Spleen (tissue), 11 donors: ENCODE measurements around the gene IQSEC3. TPM values are rescaled to one million over a fixed set of nuclear protein-coding genes. Genes with fewer than 3 reads are reported as not detected.
A peak's percentile ranks its signal among the peaks of the same experiment; 100 is the strongest.

Experiments
- DNase-seq: peaks from one replicate; pipeline ENCODE4 v3.0.0-alpha.2; 2020
- H3K27ac ChIP-seq, 8 donors: fragments of 200-600 bp; sonication (generic) in 7 of 8; 1 replicate in 4 of 8; 2 replicates in 4 of 8; pipeline versions ENCODE4 v1.5.0 to v1.8.0; 2016 to 2021; ENCODE audit warnings: inconsistent platforms in 4 of 8, mild to moderate bottlenecking in 4 of 8, moderate library complexity in 1 of 8
- H3K27me3 ChIP-seq, 7 donors: fragments of 200-600 bp; sonication (generic) in 6 of 7; replicated peaks in 1 of 7; 1 replicate in 4 of 7; 2 replicates in 3 of 7; pipeline versions ENCODE4 v1.5.0 to v1.8.0; 2016 to 2021; ENCODE audit warnings: inconsistent platforms in 3 of 7, mild to moderate bottlenecking in 1 of 7
- H3K36me3 ChIP-seq, 6 donors: fragments of 200-600 bp; sonication (generic) in 5 of 6; 1 replicate in 4 of 6; 2 replicates in 2 of 6; pipeline versions ENCODE4 v1.5.0 to v1.8.0; 2016 to 2021; ENCODE audit warnings: inconsistent platforms in 2 of 6
- H3K4me1 ChIP-seq, 6 donors: fragments of 200-600 bp; sonication (generic) in 5 of 6; 1 replicate in 3 of 6; 2 replicates in 3 of 6; pipeline versions ENCODE4 v1.5.0 to v1.8.0; 2016 to 2021; ENCODE audit warnings: inconsistent platforms in 3 of 6
- H3K4me3 ChIP-seq, 8 donors: fragments of 200-600 bp; sonication (generic) in 7 of 8; 1 replicate in 4 of 8; 2 replicates in 4 of 8; pipeline versions ENCODE4 v1.5.0 to v1.8.0; 2016 to 2021; ENCODE audit warnings: inconsistent platforms in 4 of 8, mild to moderate bottlenecking in 4 of 8, moderate library complexity in 2 of 8
- H3K9me3 ChIP-seq, 8 donors: fragments of 200-600 bp; sonication (generic) in 7 of 8; 1 replicate in 4 of 8; 2 replicates in 4 of 8; pipeline versions ENCODE4 v1.5.0 to v1.8.0; 2016 to 2021; ENCODE audit warnings: inconsistent platforms in 4 of 8
- POLR2A ChIP-seq, 3 donors: fragments of 450-650 bp; IDR thresholded peaks; one replicate each; pipeline ENCODE4 v1.5.1; 2017; ENCODE audit warnings: antibody characterized with exemption in 3 of 3, mild to moderate bottlenecking in 1 of 3
- POLR2AphosphoS5 ChIP-seq, 3 donors: sonication (generic); formaldehyde crosslinking; IDR thresholded peaks; one replicate each; pipeline ENCODE4 v1.5.1; 2017; ENCODE audit warnings: antibody characterized with exemption in 3 of 3
- WGBS, 5 donors: extraction: QIAGEN DNeasy Blood & Tissue Kit in 3 of 5; methylation state at CpG; one replicate each; pipeline versions ENCODE4 v1.1.5 to v1.1.7; 2013 to 2018; 5-methylcytosine and 5-hydroxymethylcytosine counted together
- intact Hi-C: fragments of 100-400 bp; cut with DNase I; formaldehyde crosslinking; loops from one replicate; pipeline ENCODE4 v1.15.0; 2023; ENCODE audit warnings: low total_unique reads
- polyA plus RNA-seq, 3 donors: library from polyadenylated mRNA; stranded (reverse); fragments of 200-250 nt; gene quantifications; one replicate each; pipeline ENCODE4 v1.2.1, GENCODE V29; 2013
- total RNA-seq, 7 donors: library from RNA; depleted of rRNA in 3 of 7; stranded (reverse); fragments of >200 nt in 3 of 7; fragmentation: NEBNext Ultra II Directional in 4 of 7; extraction: Animal tissue kit (Norgen Biotek cat#: 25700) in 4 of 7; gene quantifications; one replicate each; pipeline versions ENCODE4 v1.1.0 to v1.2.1, GENCODE V29; 2016 to 2021
- TF ChIP-seq, protein P1 (sequence below), 11 experiments: fragments of 200-600 bp in 7 of 11; fragments of 450-650 bp in 4 of 11; sonication (generic) in 4 of 11; IDR thresholded peaks in 8 of 11; conservative IDR thresholded peaks in 3 of 11; 1 replicate in 7 of 11; 2 replicates in 4 of 11; pipeline versions ENCODE4 v1.4.0 to v1.8.0; 2016 to 2021; ENCODE audit warnings: antibody characterized with exemption in 11 of 11, inconsistent platforms in 4 of 11, mild to moderate bottlenecking in 1 of 11
- donor health status: healthy with polysubstance abuse.
- donor health status: DM: no; HTN: no; CAD: no; lungs with moderate emphysema.
- donor health status: DM: no; HTN: no; CAD: no.
- donor health status: Bipolar disorder and iron deficiency.
- donor health status: healthy.
- donor health status: DM: no; HTN: no; CAD: no.
- donor health status: DM: yes; HTN: yes; CAD: no.

The IQSEC3 gene
- total and polyA plus RNA-seq, 10 donors = 0.20 to 1.6 (median 0.52) TPM; not detected in 1

DNA sequence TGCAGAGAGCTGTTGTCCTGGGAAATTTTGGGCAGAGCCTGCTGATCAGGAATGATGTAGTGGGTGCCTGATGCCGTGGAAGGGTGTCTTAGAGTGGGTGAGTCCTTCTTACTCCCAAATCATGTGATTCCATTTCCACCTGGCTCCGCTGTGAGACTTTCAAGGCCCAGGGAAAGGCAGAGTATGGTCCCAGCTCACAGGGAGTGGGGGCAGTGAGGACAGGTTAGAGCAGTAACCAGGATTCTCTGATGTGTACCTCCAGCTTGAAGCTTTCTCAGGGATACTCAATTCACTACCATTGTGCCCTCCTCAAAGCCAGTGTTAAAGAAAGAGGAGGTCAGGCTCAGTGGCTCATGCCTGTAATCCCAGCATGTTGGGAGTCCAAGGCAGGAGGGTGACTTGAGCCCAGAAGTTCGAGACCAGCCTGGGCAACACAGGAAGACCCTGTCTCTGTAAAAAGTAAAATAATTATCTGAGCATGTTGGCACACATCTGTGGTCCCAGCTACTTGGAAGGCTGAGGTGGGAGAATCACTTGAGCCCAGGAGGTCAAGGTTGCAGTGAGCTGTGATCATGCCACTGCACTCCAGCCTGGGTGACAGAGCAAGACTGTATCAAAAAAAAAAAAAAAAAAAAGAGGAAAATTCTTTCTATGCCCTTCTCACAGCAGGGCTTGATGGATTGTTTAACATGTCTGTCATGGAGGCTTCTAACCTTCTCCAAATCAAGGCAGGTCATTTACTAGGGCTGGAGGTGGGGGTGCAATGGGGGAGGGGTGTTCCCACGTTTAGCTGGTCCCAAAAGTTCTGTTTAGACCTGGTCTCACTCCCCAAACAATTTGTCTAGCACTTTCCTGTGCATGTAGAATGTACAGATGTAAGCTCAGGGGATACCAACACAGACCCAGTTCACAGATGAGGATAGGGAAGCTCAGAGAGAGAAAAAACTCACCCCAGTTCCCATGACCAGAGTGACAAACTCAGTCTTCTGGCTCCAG is 12.5 kb upstream of the IQSEC3 start:
- Histone ChIP-seq H3K27ac (no peak overlapping the region), H3K27me3 (peaks cover 3 to 73% (median 48%) of the 10 kb centered on the region in 7 donors), H3K4me1 (no peaks in the 10 kb centered on the region), H3K36me3 (no peaks in the 10 kb centered on the region), H3K9me3 (peaks cover 0 to 15% (median 7%) of the 10 kb centered on the region in 8 donors), H3K4me3 (no peak overlapping the region)
- 34 to 44% (median 38%) methylated on average over 4 of the region's 4 CpGs for WGBS, 5 donors
- intact Hi-C loops = no loop called here
- DNase-seq = no peak
- TF ChIP-seq POLR2A (IDR thresholded peaks at IDR 0.05) (no peak), POLR2AphosphoS5 (IDR thresholded peaks at IDR 0.05) (no peak)
- TF ChIP-seq, protein P1, sequence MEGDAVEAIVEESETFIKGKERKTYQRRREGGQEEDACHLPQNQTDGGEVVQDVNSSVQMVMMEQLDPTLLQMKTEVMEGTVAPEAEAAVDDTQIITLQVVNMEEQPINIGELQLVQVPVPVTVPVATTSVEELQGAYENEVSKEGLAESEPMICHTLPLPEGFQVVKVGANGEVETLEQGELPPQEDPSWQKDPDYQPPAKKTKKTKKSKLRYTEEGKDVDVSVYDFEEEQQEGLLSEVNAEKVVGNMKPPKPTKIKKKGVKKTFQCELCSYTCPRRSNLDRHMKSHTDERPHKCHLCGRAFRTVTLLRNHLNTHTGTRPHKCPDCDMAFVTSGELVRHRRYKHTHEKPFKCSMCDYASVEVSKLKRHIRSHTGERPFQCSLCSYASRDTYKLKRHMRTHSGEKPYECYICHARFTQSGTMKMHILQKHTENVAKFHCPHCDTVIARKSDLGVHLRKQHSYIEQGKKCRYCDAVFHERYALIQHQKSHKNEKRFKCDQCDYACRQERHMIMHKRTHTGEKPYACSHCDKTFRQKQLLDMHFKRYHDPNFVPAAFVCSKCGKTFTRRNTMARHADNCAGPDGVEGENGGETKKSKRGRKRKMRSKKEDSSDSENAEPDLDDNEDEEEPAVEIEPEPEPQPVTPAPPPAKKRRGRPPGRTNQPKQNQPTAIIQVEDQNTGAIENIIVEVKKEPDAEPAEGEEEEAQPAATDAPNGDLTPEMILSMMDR (IDR thresholded peaks at IDR 0.05 in 8 of 11, conservative IDR thresholded peaks at IDR 0.05 in 3 of 11) = no peak

DNA sequence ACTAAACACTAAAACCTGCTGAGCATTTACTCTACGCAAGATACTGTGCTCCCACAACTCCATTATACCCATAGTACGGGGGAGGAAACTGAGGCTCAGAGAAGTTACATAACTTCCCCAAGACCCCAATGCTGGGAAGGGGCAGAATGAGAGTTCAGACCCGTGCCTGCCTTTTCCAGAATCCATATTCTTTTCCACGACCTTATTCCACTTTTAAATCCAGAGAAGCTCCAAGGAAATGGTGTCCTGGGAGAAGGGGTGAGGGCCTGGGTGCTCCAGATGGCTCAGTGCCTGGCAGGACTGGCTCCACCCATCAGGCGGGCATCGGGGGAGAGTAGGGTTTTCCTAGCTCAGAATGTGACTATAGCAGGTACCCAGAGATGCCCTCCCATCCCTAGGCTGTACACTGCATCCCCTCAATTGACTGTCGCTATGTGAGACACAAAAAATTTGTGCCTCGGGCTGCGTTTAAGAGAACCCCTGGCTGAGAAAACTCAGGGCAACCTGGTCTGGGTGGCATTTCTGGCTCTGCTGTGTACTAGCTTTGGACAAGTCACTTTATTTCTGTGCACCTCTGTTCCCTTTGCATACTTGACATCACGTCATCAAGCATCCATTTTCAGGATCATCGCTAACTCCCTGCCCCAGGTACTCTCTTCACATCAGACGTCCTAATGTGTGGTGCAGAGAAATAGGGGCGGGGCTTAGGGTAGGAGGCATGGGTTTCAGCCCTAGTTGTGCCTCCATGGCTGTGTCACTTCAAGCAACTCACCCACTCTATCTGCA is 11.6 kb upstream of the IQSEC3 start:
- DNase-seq = peak; percentile 72

DNA sequence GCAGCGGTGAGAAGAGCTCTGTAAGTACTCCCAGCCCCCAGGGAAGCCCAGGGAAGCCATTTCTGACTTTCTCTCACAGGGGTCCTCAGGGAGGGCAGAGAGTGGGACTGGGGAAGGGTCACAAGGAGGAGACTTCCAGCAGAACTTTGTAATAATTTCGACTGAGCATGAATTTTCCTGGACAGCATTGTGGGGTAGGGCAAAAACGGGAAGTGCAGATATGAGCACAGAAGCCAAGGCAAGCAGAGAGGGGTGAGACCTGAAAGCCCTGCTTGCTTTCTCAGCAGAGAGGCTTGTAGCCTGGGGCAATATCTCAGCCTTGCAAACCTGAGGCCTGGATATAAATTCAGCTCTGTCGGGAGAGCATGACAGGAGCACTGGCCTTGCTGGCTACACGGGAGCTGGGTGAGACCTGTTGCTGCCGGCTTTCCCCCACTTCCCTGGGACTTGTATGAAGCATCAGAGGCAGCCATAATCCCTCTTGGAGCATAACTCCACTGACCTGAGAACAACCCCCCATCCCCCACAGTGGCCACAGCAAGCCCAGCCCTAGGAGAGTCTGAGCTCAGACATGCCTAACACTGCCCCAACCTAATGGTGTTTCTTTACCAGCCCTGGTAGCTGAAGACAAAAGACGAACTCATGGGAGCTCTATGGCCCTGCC is 9.8 kb upstream of the IQSEC3 start:
- TF ChIP-seq, protein P1 (IDR thresholded peaks at IDR 0.05 in 8 of 11, conservative IDR thresholded peaks at IDR 0.05 in 3 of 11) = no peak
- TF ChIP-seq POLR2A (IDR thresholded peaks at IDR 0.05) (no peak), POLR2AphosphoS5 (IDR thresholded peaks at IDR 0.05) (no peak)
- intact Hi-C loops = no loop called here
- H3K9me3 ChIP-seq = peaks cover 0 to 30% (median 14%) of the 10 kb centered on the region in 8 donors
- 60 to 65% (median 61%) methylated on average over 7 of the region's 7 CpGs for WGBS, 5 donors
- peaks cover 3 to 80% (median 46%) of the 10 kb centered on the region in 7 donors for H3K27me3 ChIP-seq
- no peaks in the 10 kb centered on the region for H3K4me1 ChIP-seq
- H3K36me3 ChIP-seq = no peaks in the 10 kb centered on the region
- H3K27ac ChIP-seq = no peak overlapping the region
- peak; percentile 73 for DNase-seq
- H3K4me3 ChIP-seq = no peak overlapping the region

More for the DNA sequence above, 11.6 kb upstream of the IQSEC3 start:
- H3K9me3 ChIP-seq = peaks cover 0 to 23% (median 13%) of the 10 kb centered on the region in 8 donors
- TF ChIP-seq, protein P1 (IDR thresholded peaks at IDR 0.05 in 8 of 11, conservative IDR thresholded peaks at IDR 0.05 in 3 of 11) = no peak
- H3K27me3 ChIP-seq = peaks cover 3 to 75% (median 48%) of the 10 kb centered on the region in 7 donors
- intact Hi-C loops = no loop called here
- 64 to 69% (median 66%) methylated on average over 13 of the region's 13 CpGs for WGBS, 5 donors
- H3K27ac ChIP-seq = no peak overlapping the region
- H3K36me3 ChIP-seq = no peaks in the 10 kb centered on the region
- H3K4me1 ChIP-seq = no peaks in the 10 kb centered on the region
- H3K4me3 ChIP-seq = no peak overlapping the region
